NCI-H2081 (cell line): Measurements from ENCODE around the gene XIST.
"Not testable (repeated sequence)": the region's sequence is repeated elsewhere in the genome, so short reads cannot be mapped to it uniquely, and the experiment has no call there.

ENCODE experiments used
- DNase-seq, 2 experiments: peaks; one replicate each; lab custom pipeline; 2025; lab: John Stamatoyannopoulos, UW

XIST gene

GRCh38 chrX:73804109-73804508, 48.4 kb downstream of the XIST start:
- DNase-seq = not testable (repeated sequence)

GRCh38 chrX:73799888-73800287, 52.6 kb downstream of the XIST start:
- no peak for DNase-seq

DNA sequence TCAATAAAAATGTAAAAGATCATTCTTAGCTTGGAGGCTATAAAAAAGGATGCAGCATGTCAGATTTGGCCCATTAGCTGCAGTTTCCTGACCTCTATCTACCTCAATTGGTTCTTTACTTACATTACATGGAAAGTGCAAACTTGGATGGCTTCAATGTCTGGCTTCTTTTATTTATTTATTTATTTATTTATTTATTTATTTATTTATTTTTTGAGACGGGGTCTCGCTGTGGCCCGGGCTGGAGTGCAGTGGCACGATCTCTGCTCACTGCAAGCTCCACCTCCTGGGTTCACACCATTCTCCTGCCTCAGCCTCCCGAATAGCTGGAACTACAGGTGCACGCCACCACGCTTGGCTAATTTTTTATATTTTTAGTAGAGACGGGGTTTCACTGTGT, 60.0 kb downstream of the XIST start:
- DNase-seq = not testable (repeated sequence)

GRCh38 chrX:73785493-73785892, 67.0 kb downstream of the XIST start:
- DNase-seq = no peak
